ENCODE results near the gene ANKS3.

- TF ChIP-seq HDGF (IDR thresholded peaks at IDR 0.05; ENCODE audit: borderline replicate concordance) (no peak), ARNT (IDR thresholded peaks at IDR 0.05) (no peak), BHLHE40 (IDR thresholded peaks at IDR 0.05; ENCODE audit: borderline replicate concordance) (no peak), ELF4 (IDR thresholded peaks at IDR 0.05) (no peak), FOXK2 (IDR thresholded peaks at IDR 0.05) (no peak), FOXM1 (IDR thresholded peaks at IDR 0.05; ENCODE audit: borderline replicate concordance) (no peak), NFRKB (IDR thresholded peaks at IDR 0.05) (no peak), SP1 (IDR thresholded peaks at IDR 0.05) (no peak), SUZ12 (IDR thresholded peaks at IDR 0.05) (no peak), FOXA1 (IDR thresholded peaks at IDR 0.05) (no peak), PKNOX1 (IDR thresholded peaks at IDR 0.05) (no peak), TARDBP (IDR thresholded peaks at IDR 0.05) (no peak)
Measured at GRCh38 chr16:4755687-4756086, 21.6 kb upstream of the ANKS3 start.

All from HEK293T (cell line).